Nephron progenitor cell (in vitro differentiated cells): Measurements from ENCODE around the gene ZNF654.

Experiments
- DNase-seq: peaks from one replicate; pipeline ENCODE4 v3.0.0; 2021
- H3K27ac Mint-ChIP-seq: 2 replicates; pipeline ENCODE4 v1.8.0; 2021; ENCODE audit warnings: mild to moderate bottlenecking, moderate library complexity, mixed read lengths
- H3K27me3 Mint-ChIP-seq: 2 replicates; pipeline ENCODE4 v1.8.0; 2021; ENCODE audit warnings: mild to moderate bottlenecking, low read depth, mixed read lengths; ENCODE audit not compliant: poor library complexity
- H3K36me3 Mint-ChIP-seq: 2 replicates; pipeline ENCODE4 v1.8.0; 2021; ENCODE audit warnings: low read depth, mixed read lengths
- H3K4me1 Mint-ChIP-seq: 2 replicates; pipeline ENCODE4 v1.8.0; 2021; ENCODE audit warnings: mixed read lengths
- H3K4me3 Mint-ChIP-seq: 2 replicates; pipeline ENCODE4 v1.8.0; 2021; ENCODE audit warnings: mild to moderate bottlenecking, moderate library complexity, mixed read lengths
- H3K9me3 Mint-ChIP-seq: 2 replicates; pipeline ENCODE4 v1.8.0; 2021; ENCODE audit warnings: mild to moderate bottlenecking, moderate library complexity, mixed read lengths
- CTCF ChIP-seq: fragments of 200-600 bp; sonication (generic); IDR thresholded peaks from 2 replicates; pipeline ENCODE4 v1.5.0; 2021; ENCODE audit warnings: antibody characterized with exemption

The ZNF654 gene

GRCh38 chr3:88149101-88149508 is 90.0 kb downstream of the ZNF654 start:
- no peaks in the 10 kb centered on the region for H3K9me3 Mint-ChIP-seq
- TF ChIP-seq CTCF: no peak
- peaks cover 4% of the 10 kb centered on the region for H3K27me3 Mint-ChIP-seq
- peaks cover 41% of the 10 kb centered on the region for H3K4me1 Mint-ChIP-seq
- H3K36me3 Mint-ChIP-seq: peaks cover 20% of the 10 kb centered on the region
- peak overlapping the region; percentile 98 for H3K27ac Mint-ChIP-seq
- DNase-seq: peak; percentile 35
- H3K4me3 Mint-ChIP-seq: peak overlapping the region; percentile 97

GRCh38 chr3:88149509-88150362 is 90.7 kb downstream of the ZNF654 start, which contains the start of gene C3orf38:
Gene C3orf38 (plus strand): TSS chr3:88149959. CDS start chr3:88150053, 94 bp downstream.
- H3K4me1 Mint-ChIP-seq: peaks cover 41% of the 10 kb centered on the region
- peaks cover 4% of the 10 kb centered on the region for H3K27me3 Mint-ChIP-seq
- H3K4me3 Mint-ChIP-seq: peak within 1 kb of the TSS; percentile 97
- H3K36me3 Mint-ChIP-seq: peaks cover 27% of the 10 kb centered on the region
- DNase-seq: peak; percentile 75
- no peak for TF ChIP-seq CTCF
- H3K27ac Mint-ChIP-seq: peak within 1 kb of the TSS; percentile 99
- H3K9me3 Mint-ChIP-seq: no peaks in the 10 kb centered on the region

- no peak for TF ChIP-seq CTCF
- Mint-ChIP-seq H3K36me3 (peaks cover 31% of the 10 kb centered on the region), H3K27ac (peak overlapping the region; percentile 99), H3K4me1 (peaks cover 41% of the 10 kb centered on the region), H3K27me3 (peaks cover 4% of the 10 kb centered on the region), H3K9me3 (no peaks in the 10 kb centered on the region), H3K4me3 (peak overlapping the region; percentile 97)
- DNase-seq: no peak
Measured at GRCh38 chr3:88150371-88150770, 91.3 kb downstream of the ZNF654 start.

GRCh38 chr3:88150806-88151205 is 91.8 kb downstream of the ZNF654 start:
- no peak for DNase-seq
- peak overlapping the region; percentile 99 for H3K27ac Mint-ChIP-seq
- H3K4me3 Mint-ChIP-seq: peak overlapping the region; percentile 97
- peaks cover 36% of the 10 kb centered on the region for H3K36me3 Mint-ChIP-seq
- peaks cover 4% of the 10 kb centered on the region for H3K27me3 Mint-ChIP-seq
- peaks cover 41% of the 10 kb centered on the region for H3K4me1 Mint-ChIP-seq
- H3K9me3 Mint-ChIP-seq: no peaks in the 10 kb centered on the region
- no peak for TF ChIP-seq CTCF

GRCh38 chr3:88151358-88151757 is 92.3 kb downstream of the ZNF654 start:
- Mint-ChIP-seq H3K27me3 (peaks cover 4% of the 10 kb centered on the region), H3K4me3 (peak overlapping the region; percentile 97), H3K27ac (no peak overlapping the region), H3K4me1 (peaks cover 41% of the 10 kb centered on the region), H3K36me3 (peaks cover 41% of the 10 kb centered on the region), H3K9me3 (no peaks in the 10 kb centered on the region)
- no peak for DNase-seq
- no peak for TF ChIP-seq CTCF
